ENCODE results near the gene IL17REL.

IL17REL gene

DNA sequence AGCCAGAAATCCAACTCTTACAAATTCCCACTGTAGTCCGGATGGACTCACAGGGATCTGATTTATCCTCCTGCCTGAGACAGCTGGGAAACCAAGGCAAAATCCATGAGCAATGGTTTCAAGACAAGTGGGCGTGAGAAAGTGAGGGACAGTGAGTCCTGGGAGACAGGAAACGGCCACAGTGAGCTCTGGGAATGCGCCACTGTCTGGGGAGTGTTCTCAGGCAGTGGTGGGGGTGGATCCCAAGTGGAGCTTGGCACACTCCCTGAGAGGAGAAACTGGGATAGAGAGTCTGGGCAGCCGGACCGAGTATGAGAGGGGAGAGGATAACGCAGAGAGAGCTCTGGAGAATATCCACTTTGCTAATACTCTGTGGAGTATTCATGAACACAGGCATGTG is 9.8 kb downstream of the IL17REL start:
- no peak for DNase-seq (ENCODE audit: low spot score)

DNA sequence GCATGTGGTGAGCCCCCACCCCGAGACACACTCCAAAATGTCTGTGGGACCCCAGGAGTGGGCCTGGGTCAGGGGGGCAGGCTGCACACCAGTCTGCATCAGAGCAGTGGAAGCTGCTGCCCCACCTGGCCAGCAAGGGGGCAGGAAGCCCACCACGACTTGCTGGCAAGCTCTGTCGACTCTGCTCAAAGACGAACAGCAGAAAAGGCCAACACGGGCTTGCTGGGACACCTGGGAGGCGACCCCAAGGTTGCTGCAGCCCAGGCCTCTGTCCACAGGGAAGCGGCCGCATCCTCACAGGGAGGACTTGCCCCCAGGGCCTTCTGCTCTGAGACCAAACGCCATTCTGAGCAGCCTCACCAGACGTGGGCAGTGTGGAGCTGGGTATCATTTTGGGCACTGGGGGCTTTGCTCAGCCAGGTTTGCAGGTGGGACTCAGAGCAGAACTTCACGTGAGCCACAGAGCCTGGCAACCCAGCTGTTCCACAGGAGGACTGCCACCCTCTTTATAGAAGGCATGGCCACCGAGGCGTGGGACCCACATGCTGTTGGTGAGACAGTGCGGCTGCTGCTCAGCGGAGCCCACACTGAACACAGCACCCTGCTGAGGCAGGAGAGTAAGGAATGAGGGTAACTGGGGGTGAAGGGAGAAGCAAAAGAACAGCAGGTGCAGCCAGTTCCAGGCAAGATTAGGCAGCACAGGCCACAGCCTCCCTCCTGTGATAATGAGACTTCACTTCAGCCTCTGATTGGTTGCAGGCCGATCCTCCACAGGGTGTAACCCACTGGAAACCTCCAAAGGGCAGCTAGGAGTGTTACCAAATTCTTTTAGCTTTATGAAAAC is 11.0 kb downstream of the IL17REL start:
- DNase-seq (ENCODE audit: low spot score): no peak

- no peak for DNase-seq (ENCODE audit: low spot score)
These were observed 11.8 kb downstream of the IL17REL start for GRCh38 chr22:50000587-50001387.

DNA sequence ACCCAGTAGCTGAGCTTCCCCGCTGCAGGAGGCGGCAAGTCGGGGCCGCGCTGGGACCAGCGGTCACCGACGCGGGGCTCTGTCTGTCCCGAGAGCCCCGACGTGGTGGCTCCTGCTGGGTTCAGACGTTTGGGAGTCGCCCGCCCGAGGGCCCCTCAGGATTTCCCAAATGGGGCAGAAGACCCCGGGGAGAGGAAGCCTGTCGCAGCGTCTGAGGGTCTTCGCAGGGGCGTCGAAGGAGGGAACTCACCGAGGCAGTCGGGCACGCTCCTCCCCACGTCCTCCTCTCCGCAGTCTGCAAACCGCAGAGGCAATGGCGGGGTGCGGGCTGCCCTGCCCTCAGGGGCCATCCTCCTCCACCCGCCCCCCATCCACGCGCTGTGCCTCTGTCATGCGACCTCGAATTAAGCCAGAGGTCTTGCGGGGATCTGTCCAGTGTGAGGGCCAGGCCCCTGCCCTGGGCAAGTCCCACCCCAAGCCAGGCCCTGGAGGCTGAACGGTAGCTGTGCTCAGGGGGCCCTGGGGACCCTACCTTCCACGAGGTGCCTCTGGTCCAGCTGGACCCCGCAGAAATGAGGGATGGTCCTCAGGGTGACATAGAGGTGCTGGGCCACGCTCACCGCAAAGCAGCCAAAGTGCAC is 12.5 kb downstream of the IL17REL start:
- DNase-seq (ENCODE audit: low spot score): no peak

DNA sequence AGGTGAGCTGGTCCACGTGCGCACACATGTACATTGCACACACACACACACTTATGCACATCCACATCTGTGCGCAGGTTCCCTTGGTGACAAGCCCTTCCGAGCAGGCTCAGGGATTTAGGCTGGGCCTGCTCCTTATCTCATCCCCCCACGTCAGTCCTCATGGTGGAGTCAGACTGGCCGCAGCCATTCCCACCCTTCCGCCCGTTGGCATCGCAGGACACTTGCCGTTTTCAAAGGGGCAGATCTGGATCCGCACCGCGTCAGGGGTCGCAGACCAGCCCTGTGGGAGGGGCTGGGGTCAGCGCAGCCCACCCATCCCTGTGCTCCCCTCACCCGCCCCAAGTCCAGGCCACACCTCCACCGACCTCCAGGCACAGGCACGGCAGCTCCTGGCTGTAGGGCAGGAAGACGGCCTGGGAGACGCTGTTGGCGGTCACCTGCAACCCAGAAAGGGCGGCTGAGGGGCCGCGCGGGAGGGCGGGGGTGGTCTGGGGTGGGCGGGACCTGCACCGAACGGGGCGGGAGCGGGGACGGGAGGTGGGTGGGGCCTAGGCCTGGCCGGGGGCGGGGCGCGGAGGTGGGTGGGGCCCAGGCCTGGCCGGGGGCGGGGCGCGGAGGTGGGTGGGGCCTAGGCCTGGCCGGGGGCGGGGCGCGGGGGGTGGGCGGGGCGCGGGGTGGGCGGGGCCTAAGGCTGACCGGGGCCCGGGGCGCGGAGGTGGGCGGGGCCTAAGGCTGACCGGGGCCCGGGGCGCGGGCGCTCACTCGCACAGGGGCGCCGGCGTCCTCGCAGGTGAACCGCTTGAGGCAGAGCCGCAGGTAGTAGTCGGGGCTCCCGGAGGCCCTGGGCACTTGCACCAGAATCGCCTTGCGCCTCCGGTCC is 13.3 kb downstream of the IL17REL start:
- DNase-seq (ENCODE audit: low spot score): no peak

DNA sequence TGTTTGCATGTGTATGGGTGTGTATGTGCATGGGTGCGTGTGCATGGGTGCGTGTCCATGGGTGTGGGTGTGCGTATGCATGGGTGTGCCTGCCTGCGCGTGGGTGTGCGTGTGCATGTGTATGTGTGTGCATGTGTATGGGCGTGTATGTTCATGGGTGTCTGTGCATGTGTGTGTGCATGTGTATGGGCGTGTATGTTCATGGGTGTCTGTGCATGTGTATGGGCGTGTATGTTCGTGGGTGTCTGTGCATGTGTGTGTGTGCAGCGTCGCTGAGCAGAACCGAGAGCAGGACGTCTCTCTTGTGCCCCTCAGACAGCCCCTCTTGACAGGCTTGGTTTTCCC is 13.9 kb downstream of the IL17REL start:
- no peak for DNase-seq (ENCODE audit: low spot score)

DNA sequence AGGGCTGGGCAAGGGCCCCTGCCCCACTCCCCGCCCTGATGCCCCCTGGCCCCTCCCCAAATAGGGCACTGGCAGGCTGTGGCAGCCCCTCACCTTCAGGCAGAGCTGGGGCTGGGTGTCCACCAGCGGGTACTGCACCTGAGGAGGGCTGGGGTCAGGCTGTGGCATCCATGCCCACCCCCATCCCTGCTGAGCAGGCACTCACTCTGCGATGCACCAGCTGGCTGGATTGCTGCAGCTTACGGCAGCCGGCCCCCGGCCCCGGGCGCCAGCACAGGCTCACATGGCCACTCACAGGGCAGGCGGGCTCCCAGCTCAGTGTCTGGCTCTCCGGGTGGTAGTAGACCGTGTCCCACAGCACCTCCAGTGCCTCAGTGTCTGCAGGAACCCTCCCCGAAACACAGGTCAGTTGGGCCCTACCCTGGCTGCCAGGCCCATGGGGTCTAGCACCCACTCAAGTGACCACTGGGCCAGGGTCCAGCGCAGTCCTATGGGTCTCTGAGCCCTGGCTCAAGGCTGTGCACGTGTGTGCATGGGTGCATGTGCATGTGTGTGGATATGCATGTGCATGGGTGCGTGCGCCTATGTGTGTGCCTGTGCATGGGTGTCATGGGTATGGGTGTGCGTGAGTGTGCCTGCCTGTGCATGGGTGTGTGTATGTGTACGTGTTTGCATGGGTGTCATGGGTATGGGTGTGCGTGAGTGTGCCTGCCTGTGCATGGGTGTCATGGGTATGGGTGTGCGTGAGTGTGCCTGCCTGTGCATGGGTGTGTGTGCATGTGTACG is 14.4 kb downstream of the IL17REL start:
- no peak for DNase-seq (ENCODE audit: low spot score)

- no peak for DNase-seq (ENCODE audit: low spot score)
These were observed 15.3 kb downstream of the IL17REL start for GRCh38 chr22:49997251-49997599.

- DNase-seq (ENCODE audit: low spot score): no peak
These were observed 15.9 kb downstream of the IL17REL start for GRCh38 chr22:49996518-49997250.

DNA sequence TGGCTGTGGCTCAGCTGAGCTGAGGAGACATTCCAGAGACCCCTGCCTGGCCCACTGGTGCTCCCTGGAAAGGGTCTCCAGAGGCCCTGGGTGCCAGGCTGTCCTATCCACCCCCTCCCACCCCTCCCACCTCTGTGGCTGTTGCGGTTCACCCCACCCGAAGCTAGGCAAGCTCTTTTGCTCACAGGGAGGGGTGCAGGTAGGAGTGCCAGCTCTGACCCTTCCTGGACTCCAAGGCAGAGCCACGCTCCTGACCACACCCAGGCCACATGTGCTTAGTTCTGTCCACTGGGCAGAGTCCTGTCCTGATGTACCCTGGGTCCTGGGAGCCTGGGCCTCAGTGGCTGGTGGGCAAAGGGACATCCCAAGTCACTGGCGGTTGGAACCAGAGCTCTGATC is 16.4 kb downstream of the IL17REL start:
- DNase-seq (ENCODE audit: low spot score): no peak

GRCh38 chr22:49995361-49996118 is 17.0 kb downstream of the IL17REL start:
- no peak for DNase-seq (ENCODE audit: low spot score)

- no peak for DNase-seq (ENCODE audit: low spot score)
These were observed 17.6 kb downstream of the IL17REL start for GRCh38 chr22:49995041-49995360.

GRCh38 chr22:49994361-49995040 is 18.1 kb downstream of the IL17REL start:
- DNase-seq (ENCODE audit: low spot score): no peak

GRCh38 chr22:49993649-49994360 is 18.8 kb downstream of the IL17REL start:
- no peak for DNase-seq (ENCODE audit: low spot score)

DNA sequence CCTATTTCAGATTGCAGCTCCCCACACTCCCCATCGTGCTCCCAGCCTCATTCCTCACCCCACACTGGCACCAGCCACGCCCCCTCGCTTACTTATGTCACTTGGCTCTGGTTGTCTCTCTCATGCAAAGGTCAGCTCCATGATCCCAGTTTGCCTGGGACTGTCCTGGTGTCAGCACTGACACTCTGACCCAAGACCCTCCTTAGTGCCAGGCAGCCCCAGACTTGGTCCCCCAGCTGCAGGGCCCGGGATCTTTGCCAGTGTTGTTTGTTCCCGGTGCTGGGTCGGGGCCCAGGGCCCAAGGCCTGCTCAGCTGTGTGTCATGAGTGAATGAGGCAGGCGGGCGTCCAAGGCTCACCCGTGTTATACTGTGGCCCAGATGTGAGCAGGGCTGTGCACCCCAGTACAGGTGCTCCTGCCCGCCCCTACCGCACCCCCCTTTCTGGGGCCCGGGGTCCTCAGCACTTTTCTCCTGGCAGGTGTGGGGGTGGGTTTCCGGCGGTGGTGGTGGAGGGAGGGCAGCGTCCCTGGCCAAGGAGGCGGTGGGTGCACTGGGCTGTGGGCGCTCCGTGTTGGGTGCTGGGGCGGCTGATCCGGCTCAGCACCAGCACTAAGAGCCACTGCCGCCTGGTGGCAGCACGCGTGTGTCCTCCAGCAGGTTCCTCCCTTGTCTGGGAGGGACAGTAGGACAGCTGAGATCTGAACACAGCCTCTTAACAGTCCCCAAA is 19.5 kb downstream of the IL17REL start:
- peak; percentile 75 for DNase-seq (ENCODE audit: low spot score)

DNA sequence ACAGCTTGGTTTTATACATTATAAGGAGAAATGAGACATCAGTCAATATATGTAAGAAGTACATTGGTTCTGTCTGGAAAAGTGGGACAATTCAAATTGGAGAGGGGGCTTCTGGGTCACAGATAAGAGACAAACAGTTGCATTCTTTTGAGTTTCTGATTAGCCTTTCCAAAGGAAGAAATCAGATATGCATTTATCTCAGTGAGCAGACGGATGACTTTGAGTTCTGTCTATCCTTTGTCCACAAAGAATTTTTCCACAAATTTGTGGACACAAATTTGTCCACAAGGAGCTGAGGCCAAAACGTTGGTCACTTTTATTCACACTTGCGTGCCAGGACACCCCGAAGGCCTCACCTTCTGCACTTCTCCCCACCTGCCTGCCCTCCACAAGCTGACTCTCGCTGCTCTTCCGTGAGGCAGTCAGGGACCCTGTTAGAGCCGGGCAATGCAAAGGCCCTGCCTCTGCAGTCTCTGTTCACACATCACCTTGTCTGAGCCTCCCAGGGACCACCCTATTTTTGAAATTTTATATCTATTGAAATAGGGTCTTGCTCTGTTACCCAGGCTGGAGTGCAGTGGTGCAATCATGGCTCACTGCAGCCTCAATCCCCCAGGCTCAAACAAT is 20.5 kb downstream of the IL17REL start:
- no peak for DNase-seq (ENCODE audit: low spot score)

- no peak for DNase-seq (ENCODE audit: low spot score)
These were observed 21.4 kb downstream of the IL17REL start for GRCh38 chr22:49991167-49991566.

Measured in CD4-positive, alpha-beta T cell treated with Interleukin-2 at 100 ng/mL for 4 hours (primary cell).